Measurements from ENCODE around the gene ZCCHC17.
"Not testable (repeated sequence)": the region's sequence is repeated elsewhere in the genome, so short reads cannot be mapped to it uniquely, and the experiment has no call there.

Gene ZCCHC17

GRCh38 chr1:31372051-31372450 lies 75.2 kb downstream of the ZCCHC17 start:
- no peak for DNase-seq

GRCh38 chr1:31372751-31373055 lies 75.9 kb downstream of the ZCCHC17 start:
- no peak for DNase-seq

GRCh38 chr1:31373056-31373896 lies 76.4 kb downstream of the ZCCHC17 start, which contains the start of gene FABP3:
FABP3 (minus strand) TSS chr1:31373076; CDS start chr1:31373014, 62 bp downstream.
- DNase-seq = peak; percentile 73

- no peak for DNase-seq
These were observed 77.2 kb downstream of the ZCCHC17 start for GRCh38 chr1:31373897-31374486.

GRCh38 chr1:31374511-31375196 lies 77.8 kb downstream of the ZCCHC17 start:
- DNase-seq = no peak

- DNase-seq = no peak
These were observed 79.7 kb downstream of the ZCCHC17 start for GRCh38 chr1:31376375-31377134.

GRCh38 chr1:31377364-31377863 lies 80.6 kb downstream of the ZCCHC17 start:
- DNase-seq = no peak

GRCh38 chr1:31378001-31378400 lies 81.2 kb downstream of the ZCCHC17 start:
- no peak for DNase-seq

GRCh38 chr1:31380181-31380580 lies 83.3 kb downstream of the ZCCHC17 start:
- DNase-seq = no peak

GRCh38 chr1:31381394-31382294 lies 84.8 kb downstream of the ZCCHC17 start:
- DNase-seq = no peak

- DNase-seq = no peak
These were observed 85.7 kb downstream of the ZCCHC17 start for GRCh38 chr1:31382379-31382989.

- DNase-seq = no peak
These were observed 87.1 kb downstream of the ZCCHC17 start for GRCh38 chr1:31383967-31384366.

GRCh38 chr1:31386576-31387243 lies 89.9 kb downstream of the ZCCHC17 start:
- DNase-seq = not testable (repeated sequence)

- no peak for DNase-seq
These were observed 90.8 kb downstream of the ZCCHC17 start for GRCh38 chr1:31387612-31388011.

GRCh38 chr1:31389616-31390015 lies 92.8 kb downstream of the ZCCHC17 start:
- no peak for DNase-seq

- no peak for DNase-seq
These were observed 93.2 kb downstream of the ZCCHC17 start for GRCh38 chr1:31390071-31390470.

- no peak for DNase-seq
These were observed 96.6 kb downstream of the ZCCHC17 start for GRCh38 chr1:31393463-31393862.

GRCh38 chr1:31394584-31395193 lies 97.9 kb downstream of the ZCCHC17 start:
- peak; percentile 91 for DNase-seq

GRCh38 chr1:31396633-31397351 lies 100.0 kb downstream of the ZCCHC17 start:
- DNase-seq = peak; percentile 70

All from hematopoietic multipotent progenitor cell treated with erythropoietin and hydrocortisone succinate and interleukin-3 and kit ligand, for 4 days (in vitro differentiated cells).